ENCODE results near the gene LTBP1.

Gene LTBP1

GRCh38 chr2:33425161-33425560, 478.4 kb downstream of the LTBP1 start:
- H3K27ac Mint-ChIP-seq: no peak overlapping the region
- peaks cover 8% of the 10 kb centered on the region for H3K27me3 Mint-ChIP-seq (ENCODE audit: low read depth)
- no peak for TF ChIP-seq CTCF (IDR thresholded peaks at IDR 0.05; ENCODE audit: unreplicated experiment in 3 of 3)
- H3K4me1 Mint-ChIP-seq: peaks cover 4% of the 10 kb centered on the region
- H3K9me3 Mint-ChIP-seq: no peaks in the 10 kb centered on the region
- no peak overlapping the region for H3K4me3 Mint-ChIP-seq
- H3K36me3 Mint-ChIP-seq (ENCODE audit: low read depth): no peaks in the 10 kb centered on the region

GRCh38 chr2:33425586-33426031, 478.9 kb downstream of the LTBP1 start:
- Mint-ChIP-seq H3K36me3 (ENCODE audit: low read depth) (no peaks in the 10 kb centered on the region), H3K27me3 (ENCODE audit: low read depth) (peaks cover 8% of the 10 kb centered on the region), H3K4me3 (no peak overlapping the region), H3K9me3 (no peaks in the 10 kb centered on the region), H3K4me1 (peaks cover 7% of the 10 kb centered on the region), H3K27ac (no peak overlapping the region)
- no peak for TF ChIP-seq CTCF (IDR thresholded peaks at IDR 0.05; ENCODE audit: unreplicated experiment in 3 of 3)

- peaks cover 7% of the 10 kb centered on the region for H3K4me1 Mint-ChIP-seq
- no peaks in the 10 kb centered on the region for H3K9me3 Mint-ChIP-seq
- H3K27ac Mint-ChIP-seq: no peak overlapping the region
- peaks cover 4% of the 10 kb centered on the region for H3K27me3 Mint-ChIP-seq (ENCODE audit: low read depth)
- H3K4me3 Mint-ChIP-seq: no peak overlapping the region
- no peaks in the 10 kb centered on the region for H3K36me3 Mint-ChIP-seq (ENCODE audit: low read depth)
- TF ChIP-seq CTCF (IDR thresholded peaks at IDR 0.05; ENCODE audit: unreplicated experiment in 3 of 3): no peak
Observed at GRCh38 chr2:33426666-33427231, 480.0 kb downstream of the LTBP1 start.

- peak overlapping the region in 2 of 3 experiments; percentile 57 to 72 for H3K27ac Mint-ChIP-seq
- no peak for TF ChIP-seq CTCF (IDR thresholded peaks at IDR 0.05; ENCODE audit: unreplicated experiment in 3 of 3)
- H3K4me1 Mint-ChIP-seq: peaks cover 7% of the 10 kb centered on the region
- no peaks in the 10 kb centered on the region for H3K36me3 Mint-ChIP-seq (ENCODE audit: low read depth)
- H3K27me3 Mint-ChIP-seq (ENCODE audit: low read depth): no peaks in the 10 kb centered on the region
- H3K4me3 Mint-ChIP-seq: no peak overlapping the region
- no peaks in the 10 kb centered on the region for H3K9me3 Mint-ChIP-seq
Observed at GRCh38 chr2:33430077-33430476, 483.3 kb downstream of the LTBP1 start.

- H3K4me1 Mint-ChIP-seq: peaks cover 7% of the 10 kb centered on the region
- TF ChIP-seq CTCF (IDR thresholded peaks at IDR 0.05; ENCODE audit: unreplicated experiment in 3 of 3): no peak
- peak overlapping the region in 1 of 3 experiments; percentile 57 for H3K27ac Mint-ChIP-seq
- no peaks in the 10 kb centered on the region for H3K9me3 Mint-ChIP-seq
- no peaks in the 10 kb centered on the region for H3K36me3 Mint-ChIP-seq (ENCODE audit: low read depth)
- no peak overlapping the region for H3K4me3 Mint-ChIP-seq
- no peaks in the 10 kb centered on the region for H3K27me3 Mint-ChIP-seq (ENCODE audit: low read depth)
Observed at GRCh38 chr2:33430856-33431255, 484.1 kb downstream of the LTBP1 start.

GRCh38 chr2:33432871-33433270, 486.1 kb downstream of the LTBP1 start:
- peaks cover 7% of the 10 kb centered on the region for H3K4me1 Mint-ChIP-seq
- H3K27ac Mint-ChIP-seq: no peak overlapping the region
- TF ChIP-seq CTCF (IDR thresholded peaks at IDR 0.05; ENCODE audit: unreplicated experiment in 3 of 3): no peak

More at GRCh38 chr2:33432871-33433270, 486.1 kb downstream of the LTBP1 start:
- H3K27me3 Mint-ChIP-seq (ENCODE audit: low read depth): no peaks in the 10 kb centered on the region
- H3K36me3 Mint-ChIP-seq (ENCODE audit: low read depth): no peaks in the 10 kb centered on the region
- no peaks in the 10 kb centered on the region for H3K9me3 Mint-ChIP-seq
- H3K4me3 Mint-ChIP-seq: no peak overlapping the region

All from nephron (organoid).